A673 (cell line): ENCODE results near the gene TCEA2. TPM values are rescaled to one million over a fixed set of nuclear protein-coding genes. Genes with fewer than 3 reads are reported as not detected.

Experiments
- BruUV-seq: library from RNA; stranded (reverse); fragments of 400-500 nt; replicated peaks from 2 replicates; lab custom pipeline; 2021; lab: Mats Ljungman, UMichigan
- CTCF ChIA-PET: fragments of 300-600 bp; sonication (Branson Sonifier 250); formaldehyde crosslinking; loops from one replicate; lab custom pipeline; 2022; ENCODE audit warnings: antibody characterized with exemption; lab: Charles Lee
- POLR2A ChIA-PET: fragments of 300-600 bp; sonication (Branson Sonifier 250); formaldehyde crosslinking; loops from one replicate; lab custom pipeline; 2022; ENCODE audit warnings: antibody characterized with exemption; ENCODE audit not compliant: low non-redundant PET; lab: Charles Lee
- DNase-seq: peaks from one replicate; pipeline ENCODE4 v3.0.0-alpha.2; 2015; ENCODE audit warnings: low spot score
- H3K27ac ChIP-seq: fragments of 200-600 bp; sonication (generic); 2 replicates; pipeline ENCODE4 v1.5.1; 2016; ENCODE audit warnings: mixed run types, low read depth, mild to moderate bottlenecking, mixed read lengths, antibody characterized with exemption, low read length; ENCODE audit not compliant: poor library complexity, severe bottlenecking
- H3K27me3 ChIP-seq: fragments of 200-600 bp; sonication (generic); replicated peaks from 2 replicates; pipeline ENCODE4 v1.6.1; 2017; ENCODE audit warnings: mixed run types, low read depth, mild to moderate bottlenecking, mixed read lengths, antibody characterized with exemption, low read length; ENCODE audit not compliant: insufficient read depth, poor library complexity
- H3K36me3 ChIP-seq: fragments of 200-600 bp; sonication (generic); 2 replicates; pipeline ENCODE4 v1.6.1; 2016; ENCODE audit warnings: mixed run types, mild to moderate bottlenecking, mixed read lengths, antibody characterized with exemption, low read length; ENCODE audit not compliant: insufficient read depth, poor library complexity, severe bottlenecking
- H3K4me1 ChIP-seq: fragments of 200-600 bp; sonication (generic); 2 replicates; pipeline ENCODE4 v1.6.1; 2017; ENCODE audit warnings: mixed run types, mild to moderate bottlenecking, mixed read lengths, antibody characterized with exemption, low read length; ENCODE audit not compliant: insufficient read depth, poor library complexity, severe bottlenecking
- H3K4me3 ChIP-seq: fragments of 200-600 bp; sonication (generic); 2 replicates; pipeline ENCODE4 v1.5.1; 2016; ENCODE audit warnings: low read depth, mixed run types, mild to moderate bottlenecking, mixed read lengths, low read length; ENCODE audit not compliant: poor library complexity, severe bottlenecking
- H3K9me3 ChIP-seq: fragments of 200-600 bp; sonication (generic); 2 replicates; pipeline ENCODE4 v1.6.1; 2016; ENCODE audit warnings: mixed run types, low read depth, mild to moderate bottlenecking, mixed read lengths, antibody characterized with exemption, low read length; ENCODE audit not compliant: poor library complexity, severe bottlenecking
- EZH2 ChIP-seq: fragments of 200-600 bp; sonication (generic); IDR thresholded peaks from 2 replicates; pipeline ENCODE4 v1.6.1; 2017; ENCODE audit warnings: borderline replicate concordance, low read depth, mild to moderate bottlenecking, mixed read lengths, antibody characterized with exemption, low read length; ENCODE audit not compliant: poor library complexity, severe bottlenecking
- intact Hi-C: fragments of 100-400 bp; cut with micrococcal nuclease; formaldehyde crosslinking; loops from one replicate; pipeline ENCODE4 v1.10.0; 2022; ENCODE audit not compliant: unreplicated experiment
- total RNA-seq: library from RNA; stranded (reverse); gene quantifications from 2 replicates; pipeline ENCODE4 v1.2.3, GENCODE V29; 2021
- TF ChIP-seq, protein P1 (sequence below): fragments of 300-800, 200-600 bp; sonication (generic); conservative IDR thresholded peaks from 2 replicates; pipeline ENCODE4 v1.5.1; 2017; ENCODE audit warnings: low read depth, mild to moderate bottlenecking, antibody characterized with exemption, low read length, moderate library complexity, mixed read lengths

The TCEA2 gene
- total RNA-seq, 1 experiment from 2014 or later: 35.0 TPM

DNA sequence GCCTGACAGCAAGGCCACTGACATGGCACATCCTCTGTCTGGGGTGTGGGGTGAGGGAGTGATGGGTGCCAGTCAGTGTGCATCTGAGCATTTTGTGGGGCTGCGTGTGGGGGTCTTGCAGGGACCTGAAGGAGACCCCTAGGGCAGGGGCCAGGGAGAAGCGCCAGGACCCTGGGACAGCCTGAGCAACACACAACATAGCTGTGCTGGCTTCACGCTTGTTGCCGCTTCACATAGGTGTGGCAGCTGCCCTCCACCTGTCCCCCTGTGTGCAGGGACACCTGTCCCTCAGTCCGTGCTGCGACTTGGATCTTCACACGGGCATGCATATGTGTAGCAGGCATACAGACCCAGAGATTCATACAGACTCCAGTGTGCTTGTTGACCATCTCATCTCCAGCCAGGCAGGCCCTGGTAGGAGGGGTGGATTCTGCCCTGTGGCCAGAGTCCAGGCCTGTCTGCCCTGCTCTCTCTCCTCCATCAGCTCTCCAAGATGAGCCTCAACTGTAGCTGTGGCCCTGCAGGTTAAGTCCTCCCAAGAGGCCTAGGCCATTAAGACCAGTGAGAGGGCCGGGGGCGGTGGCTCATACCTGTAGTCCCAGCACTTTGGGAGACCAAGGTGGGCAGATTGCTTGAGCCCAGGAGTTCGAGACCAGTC lies 47.5 kb downstream of the TCEA2 start:
- Histone ChIP-seq H3K9me3 (no peaks in the 10 kb centered on the region), H3K36me3 (no peaks in the 10 kb centered on the region), H3K4me1 (no peaks in the 10 kb centered on the region), H3K27ac (no peak overlapping the region), H3K4me3 (no peak overlapping the region), H3K27me3 (no peaks in the 10 kb centered on the region)
- TF ChIP-seq EZH2: no peak
- TF ChIP-seq, protein P1, sequence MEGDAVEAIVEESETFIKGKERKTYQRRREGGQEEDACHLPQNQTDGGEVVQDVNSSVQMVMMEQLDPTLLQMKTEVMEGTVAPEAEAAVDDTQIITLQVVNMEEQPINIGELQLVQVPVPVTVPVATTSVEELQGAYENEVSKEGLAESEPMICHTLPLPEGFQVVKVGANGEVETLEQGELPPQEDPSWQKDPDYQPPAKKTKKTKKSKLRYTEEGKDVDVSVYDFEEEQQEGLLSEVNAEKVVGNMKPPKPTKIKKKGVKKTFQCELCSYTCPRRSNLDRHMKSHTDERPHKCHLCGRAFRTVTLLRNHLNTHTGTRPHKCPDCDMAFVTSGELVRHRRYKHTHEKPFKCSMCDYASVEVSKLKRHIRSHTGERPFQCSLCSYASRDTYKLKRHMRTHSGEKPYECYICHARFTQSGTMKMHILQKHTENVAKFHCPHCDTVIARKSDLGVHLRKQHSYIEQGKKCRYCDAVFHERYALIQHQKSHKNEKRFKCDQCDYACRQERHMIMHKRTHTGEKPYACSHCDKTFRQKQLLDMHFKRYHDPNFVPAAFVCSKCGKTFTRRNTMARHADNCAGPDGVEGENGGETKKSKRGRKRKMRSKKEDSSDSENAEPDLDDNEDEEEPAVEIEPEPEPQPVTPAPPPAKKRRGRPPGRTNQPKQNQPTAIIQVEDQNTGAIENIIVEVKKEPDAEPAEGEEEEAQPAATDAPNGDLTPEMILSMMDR: no peak
- ChIA-PET CTCF (no interaction called here), POLR2A (no interaction called here)
- no TSS peak for BruUV-seq
- intact Hi-C loops: no loop called here
- no peak for DNase-seq

DNA sequence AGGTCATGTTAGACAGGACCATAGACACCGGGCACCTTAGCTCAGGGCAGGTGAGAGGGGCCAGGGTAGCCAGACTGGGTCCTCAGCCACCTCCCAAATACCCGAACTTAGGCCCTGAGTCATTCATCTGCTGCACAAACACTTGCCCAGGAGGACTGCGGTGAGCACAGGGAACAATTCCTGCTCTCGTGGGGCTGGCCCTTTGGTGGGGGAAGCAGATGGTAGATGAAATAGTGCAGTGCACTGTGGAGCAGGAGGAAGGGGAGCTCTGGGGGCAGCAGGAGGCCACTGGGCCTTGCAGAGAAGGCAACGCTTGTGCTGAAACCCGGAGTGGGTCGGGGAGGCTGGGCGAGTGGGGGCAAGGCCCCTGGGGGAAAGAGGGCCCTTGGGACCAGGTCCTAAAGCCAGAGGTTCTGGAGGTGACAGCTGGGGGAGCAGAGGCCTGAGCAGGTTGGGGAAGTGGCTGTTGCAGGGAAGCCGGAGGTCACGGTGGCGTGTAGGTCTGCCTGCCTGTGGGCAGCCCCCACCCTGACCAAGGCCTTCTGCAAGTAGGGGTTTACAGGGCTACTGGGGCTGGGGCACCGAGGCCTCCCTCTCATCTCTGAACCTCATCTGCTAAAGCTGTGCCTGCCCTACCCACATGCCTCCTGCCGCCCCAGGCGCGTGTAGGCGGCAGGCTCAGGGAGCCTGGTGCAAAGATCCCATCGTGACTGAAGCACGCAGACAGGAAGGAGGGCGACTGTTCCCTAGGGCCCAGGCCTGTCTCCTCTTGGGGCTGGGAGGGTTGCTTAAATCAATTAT lies 49.0 kb downstream of the TCEA2 start:
- no peaks in the 10 kb centered on the region for H3K4me1 ChIP-seq
- H3K27ac ChIP-seq: no peak overlapping the region
- H3K9me3 ChIP-seq: no peaks in the 10 kb centered on the region
- BruUV-seq: no TSS peak
- no peaks in the 10 kb centered on the region for H3K36me3 ChIP-seq
- intact Hi-C loops: no loop called here
- TF ChIP-seq EZH2: no peak
- TF ChIP-seq, protein P1: no peak
- H3K4me3 ChIP-seq: no peak overlapping the region
- POLR2A ChIA-PET: no interaction called here
- CTCF ChIA-PET: no interaction called here
- no peaks in the 10 kb centered on the region for H3K27me3 ChIP-seq
- DNase-seq: peak; percentile 53

DNA sequence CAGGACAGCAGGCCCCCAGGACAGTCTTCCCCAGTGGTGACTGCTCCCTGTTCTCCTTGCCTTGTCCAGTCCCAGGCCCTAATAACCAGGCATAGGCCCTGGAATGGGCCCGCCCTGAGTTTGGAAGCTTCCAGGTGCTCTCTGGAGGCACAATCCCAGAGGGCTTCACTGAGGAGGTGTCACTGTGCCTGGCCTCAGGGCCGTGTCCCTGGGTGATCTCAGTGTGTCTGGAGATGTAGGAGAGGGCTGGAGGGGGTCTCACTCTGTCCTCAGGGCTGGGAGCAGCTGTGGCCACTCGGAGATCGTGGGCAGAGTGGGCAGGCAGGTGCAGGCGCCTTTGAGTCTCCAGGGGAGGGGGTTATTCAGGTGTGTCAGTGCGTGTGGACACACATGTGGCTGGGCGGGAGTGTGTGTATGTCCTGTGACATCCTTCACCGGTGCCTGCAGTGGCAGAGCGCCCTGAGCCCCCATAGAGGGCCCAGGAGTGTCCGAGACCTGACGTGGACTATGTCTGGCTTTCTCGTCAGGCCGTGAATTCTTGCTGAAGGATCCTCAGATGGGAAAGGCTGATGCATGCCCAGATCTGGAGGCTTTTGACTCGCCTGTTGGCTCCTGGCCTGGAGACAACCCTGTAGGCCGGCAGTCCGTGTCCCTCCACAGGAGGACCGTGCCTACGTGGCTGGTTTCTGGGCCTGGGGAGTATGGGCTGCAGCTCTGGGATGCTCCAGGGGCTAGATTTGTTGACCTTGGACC lies 49.9 kb downstream of the TCEA2 start:
- ChIA-PET CTCF (no interaction called here), POLR2A (no interaction called here)
- no peaks in the 10 kb centered on the region for H3K36me3 ChIP-seq
- H3K4me1 ChIP-seq: no peaks in the 10 kb centered on the region
- DNase-seq: no peak
- no peak overlapping the region for H3K4me3 ChIP-seq
- TF ChIP-seq, protein P1: no peak
- intact Hi-C loops: no loop called here
- H3K27me3 ChIP-seq: no peaks in the 10 kb centered on the region
- BruUV-seq: no TSS peak
- H3K9me3 ChIP-seq: no peaks in the 10 kb centered on the region
- H3K27ac ChIP-seq: no peak overlapping the region
